Measurements from ENCODE around the gene DISP2. TPM values are rescaled to one million over a fixed set of nuclear protein-coding genes. Genes with fewer than 3 reads are reported as not detected.

DISP2 gene
- total RNA-seq, 1 donor from 2014 or later, result 3.7 TPM

DNA sequence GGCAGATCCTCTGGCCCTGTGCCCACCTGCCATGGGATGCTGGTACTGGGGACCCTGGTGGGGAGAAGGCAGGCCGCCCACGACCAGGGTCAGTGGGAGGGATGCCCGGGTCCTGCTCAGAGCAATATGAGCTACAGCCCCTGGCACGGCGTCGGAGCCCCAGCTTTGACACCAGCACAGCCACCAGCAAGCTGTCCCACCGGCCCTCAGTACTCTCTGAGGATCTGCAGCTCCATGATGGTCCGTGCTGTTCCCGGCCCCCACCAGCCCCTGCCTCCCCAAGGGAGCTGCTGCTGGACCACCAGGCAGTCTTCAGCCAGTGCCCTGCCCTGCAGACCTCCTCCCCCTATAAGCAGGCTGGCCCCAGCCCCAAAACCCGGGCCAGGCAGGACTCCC lies 11.5 kb downstream of the DISP2 start:
- Mint-ChIP-seq H3K4me1 (ENCODE audit: low read depth, unreplicated experiment) (peaks cover 8% of the 10 kb centered on the region), H3K27me3 (ENCODE audit: low read depth, unreplicated experiment) (peaks cover 37% of the 10 kb centered on the region), H3K36me3 (ENCODE audit: low read depth, unreplicated experiment) (no peaks in the 10 kb centered on the region), H3K4me3 (ENCODE audit: unreplicated experiment) (no peak overlapping the region), H3K9me3 (ENCODE audit: unreplicated experiment) (peaks cover 6% of the 10 kb centered on the region), H3K27ac (ENCODE audit: unreplicated experiment) (no peak overlapping the region)
- FAIRE-seq, result no peak
- no peaks in the 10 kb centered on the region for H3K79me2 ChIP-seq (ENCODE audit: insufficient read depth, low read length)
- no peak overlapping the region for H3K9ac ChIP-seq (ENCODE audit: low read length)
- no peak for DNase-seq (ENCODE audit: low read depth)
- H3K9me3 ChIP-seq (ENCODE audit: insufficient read depth, low read depth, low read length), result no peaks in the 10 kb centered on the region
- peaks cover 4% of the 10 kb centered on the region for H3K4me1 ChIP-seq (ENCODE audit: insufficient read depth, low read length)
- no peak overlapping the region for H3K27ac ChIP-seq (ENCODE audit: low read depth, low read length)
- H2AFZ ChIP-seq (ENCODE audit: low read depth, low read length), result no peak overlapping the region
- H4K20me1 ChIP-seq (ENCODE audit: insufficient read depth, low read length), result no peaks in the 10 kb centered on the region
- H3K27me3 ChIP-seq (ENCODE audit: insufficient read depth, low read length), result no peaks in the 10 kb centered on the region
- TF ChIP-seq, protein P1, sequence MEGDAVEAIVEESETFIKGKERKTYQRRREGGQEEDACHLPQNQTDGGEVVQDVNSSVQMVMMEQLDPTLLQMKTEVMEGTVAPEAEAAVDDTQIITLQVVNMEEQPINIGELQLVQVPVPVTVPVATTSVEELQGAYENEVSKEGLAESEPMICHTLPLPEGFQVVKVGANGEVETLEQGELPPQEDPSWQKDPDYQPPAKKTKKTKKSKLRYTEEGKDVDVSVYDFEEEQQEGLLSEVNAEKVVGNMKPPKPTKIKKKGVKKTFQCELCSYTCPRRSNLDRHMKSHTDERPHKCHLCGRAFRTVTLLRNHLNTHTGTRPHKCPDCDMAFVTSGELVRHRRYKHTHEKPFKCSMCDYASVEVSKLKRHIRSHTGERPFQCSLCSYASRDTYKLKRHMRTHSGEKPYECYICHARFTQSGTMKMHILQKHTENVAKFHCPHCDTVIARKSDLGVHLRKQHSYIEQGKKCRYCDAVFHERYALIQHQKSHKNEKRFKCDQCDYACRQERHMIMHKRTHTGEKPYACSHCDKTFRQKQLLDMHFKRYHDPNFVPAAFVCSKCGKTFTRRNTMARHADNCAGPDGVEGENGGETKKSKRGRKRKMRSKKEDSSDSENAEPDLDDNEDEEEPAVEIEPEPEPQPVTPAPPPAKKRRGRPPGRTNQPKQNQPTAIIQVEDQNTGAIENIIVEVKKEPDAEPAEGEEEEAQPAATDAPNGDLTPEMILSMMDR (IDR thresholded peaks at IDR 0.05; ENCODE audit: insufficient read depth, low read depth, low read length), result no peak
- TF ChIP-seq EZH2 (IDR thresholded peaks at IDR 0.05; ENCODE audit: insufficient read depth, low read length), result no peak
- no peak overlapping the region for H3K4me2 ChIP-seq (ENCODE audit: low read length)
- H3K36me3 ChIP-seq (ENCODE audit: insufficient read depth, low read length), result no peaks in the 10 kb centered on the region
- no peak overlapping the region for H3K4me3 ChIP-seq (ENCODE audit: insufficient read depth, low read depth, low read length)

DNA sequence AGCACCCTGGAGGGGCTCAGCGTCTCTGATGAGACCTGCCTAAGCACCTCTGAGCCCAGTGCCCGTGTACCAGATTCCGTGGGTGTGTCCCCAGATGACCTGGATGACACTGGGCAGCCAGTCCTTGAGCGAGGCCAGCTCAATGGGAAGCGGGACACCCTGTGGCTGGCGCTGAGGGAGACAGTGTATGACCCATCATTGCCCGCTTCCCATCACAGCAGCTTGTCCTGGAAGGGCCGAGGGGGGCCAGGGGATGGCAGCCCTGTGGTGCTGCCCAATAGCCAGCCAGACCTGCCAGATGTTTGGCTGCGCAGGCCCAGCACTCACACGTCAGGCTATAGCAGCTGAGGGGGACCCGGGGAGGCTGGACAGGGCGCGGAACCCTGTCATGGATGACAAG lies 12.0 kb downstream of the DISP2 start:
- no peak overlapping the region for H3K9ac ChIP-seq (ENCODE audit: low read length)
- H4K20me1 ChIP-seq (ENCODE audit: insufficient read depth, low read length), result no peaks in the 10 kb centered on the region
- no peak overlapping the region for H3K27ac ChIP-seq (ENCODE audit: low read depth, low read length)
- no peaks in the 10 kb centered on the region for H3K27me3 ChIP-seq (ENCODE audit: insufficient read depth, low read length)
- TF ChIP-seq EZH2 (IDR thresholded peaks at IDR 0.05; ENCODE audit: insufficient read depth, low read length), result no peak
- TF ChIP-seq, protein P1 (IDR thresholded peaks at IDR 0.05; ENCODE audit: insufficient read depth, low read depth, low read length), result no peak
- no peak for FAIRE-seq
- no peak overlapping the region for H3K4me2 ChIP-seq (ENCODE audit: low read length)
- Mint-ChIP-seq H3K9me3 (ENCODE audit: unreplicated experiment) (peaks cover 6% of the 10 kb centered on the region), H3K27me3 (ENCODE audit: low read depth, unreplicated experiment) (peaks cover 37% of the 10 kb centered on the region), H3K27ac (ENCODE audit: unreplicated experiment) (no peak overlapping the region), H3K4me3 (ENCODE audit: unreplicated experiment) (no peak overlapping the region), H3K4me1 (ENCODE audit: low read depth, unreplicated experiment) (peaks cover 8% of the 10 kb centered on the region), H3K36me3 (ENCODE audit: low read depth, unreplicated experiment) (no peaks in the 10 kb centered on the region)
- H3K36me3 ChIP-seq (ENCODE audit: insufficient read depth, low read length), result no peaks in the 10 kb centered on the region
- no peaks in the 10 kb centered on the region for H3K79me2 ChIP-seq (ENCODE audit: insufficient read depth, low read length)
- peaks cover 4% of the 10 kb centered on the region for H3K4me1 ChIP-seq (ENCODE audit: insufficient read depth, low read length)
- H3K4me3 ChIP-seq (ENCODE audit: insufficient read depth, low read depth, low read length), result no peak overlapping the region
- H3K9me3 ChIP-seq (ENCODE audit: insufficient read depth, low read depth, low read length), result no peaks in the 10 kb centered on the region
- DNase-seq (ENCODE audit: low read depth), result no peak
- H2AFZ ChIP-seq (ENCODE audit: low read depth, low read length), result no peak overlapping the region

DNA sequence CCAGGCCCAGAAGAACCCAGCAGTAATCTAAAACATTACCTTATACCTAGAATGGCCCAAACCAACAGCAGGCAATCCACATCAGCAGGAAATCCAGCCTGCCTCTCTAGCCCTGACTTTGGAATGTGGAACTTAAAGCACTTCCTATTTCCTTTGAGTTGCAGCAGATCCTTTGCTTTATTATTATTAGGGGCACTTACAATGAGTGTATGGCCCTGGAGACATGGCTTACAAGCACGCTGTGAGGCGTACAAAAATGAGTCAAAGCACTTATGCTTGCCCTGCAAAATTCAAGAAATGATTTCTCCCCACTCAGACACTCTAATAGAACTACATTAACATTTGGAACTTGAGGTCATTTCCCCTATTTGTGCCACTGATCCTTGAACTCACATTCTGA lies 15.0 kb downstream of the DISP2 start:
- Histone ChIP-seq H4K20me1 (ENCODE audit: insufficient read depth, low read length) (no peaks in the 10 kb centered on the region), H3K27ac (ENCODE audit: low read depth, low read length) (no peak overlapping the region), H3K27me3 (ENCODE audit: insufficient read depth, low read length) (no peaks in the 10 kb centered on the region), H3K4me1 (ENCODE audit: insufficient read depth, low read length) (peaks cover 4% of the 10 kb centered on the region), H3K9me3 (ENCODE audit: insufficient read depth, low read depth, low read length) (no peaks in the 10 kb centered on the region), H3K36me3 (ENCODE audit: insufficient read depth, low read length) (no peaks in the 10 kb centered on the region), H3K4me3 (ENCODE audit: insufficient read depth, low read depth, low read length) (no peak overlapping the region), H2AFZ (ENCODE audit: low read depth, low read length) (no peak overlapping the region), H3K9ac (ENCODE audit: low read length) (no peak overlapping the region), H3K79me2 (ENCODE audit: insufficient read depth, low read length) (no peaks in the 10 kb centered on the region), H3K4me2 (ENCODE audit: low read length) (no peak overlapping the region)
- no peaks in the 10 kb centered on the region for H3K36me3 Mint-ChIP-seq (ENCODE audit: low read depth, unreplicated experiment)
- TF ChIP-seq EZH2 (IDR thresholded peaks at IDR 0.05; ENCODE audit: insufficient read depth, low read length), result no peak
- TF ChIP-seq, protein P1 (IDR thresholded peaks at IDR 0.05; ENCODE audit: insufficient read depth, low read depth, low read length), result no peak
- H3K9me3 Mint-ChIP-seq (ENCODE audit: unreplicated experiment), result peaks cover 3% of the 10 kb centered on the region
- peaks cover 22% of the 10 kb centered on the region for H3K27me3 Mint-ChIP-seq (ENCODE audit: low read depth, unreplicated experiment)
- no peak for DNase-seq (ENCODE audit: low read depth)
- H3K4me3 Mint-ChIP-seq (ENCODE audit: unreplicated experiment), result peak overlapping the region; percentile 27
- peak overlapping the region; percentile 26 for H3K27ac Mint-ChIP-seq (ENCODE audit: unreplicated experiment)
- H3K4me1 Mint-ChIP-seq (ENCODE audit: low read depth, unreplicated experiment), result peaks cover 8% of the 10 kb centered on the region
- FAIRE-seq, result no peak
